Skeletal muscle satellite cell (primary cell): ENCODE measurements around the gene TF. TPM values are rescaled to one million over a fixed set of nuclear protein-coding genes. Genes with fewer than 3 reads are reported as not detected.
A peak's percentile ranks its signal among the peaks of the same experiment; 100 is the strongest.

Source experiments
- H3K27me3 ChIP-seq: 2 replicates; pipeline ENCODE4 v1.7.0; 2013; ENCODE audit warnings: low read length; ENCODE audit not compliant: control insufficient read depth, insufficient read depth
- H3K36me3 ChIP-seq: 2 replicates; pipeline ENCODE4 v1.7.0; 2013; ENCODE audit warnings: mild to moderate bottlenecking, control low read depth, low read length; ENCODE audit not compliant: insufficient read depth
- H3K4me1 ChIP-seq: 2 replicates; pipeline ENCODE4 v1.7.0; 2013; ENCODE audit warnings: low read length; ENCODE audit not compliant: control insufficient read depth, insufficient read depth
- H3K4me2 ChIP-seq: 2 replicates; pipeline ENCODE4 v1.7.0; 2013; ENCODE audit warnings: mild to moderate bottlenecking, low read length
- H3K4me3 ChIP-seq: 2 replicates; pipeline ENCODE4 v1.7.0; 2013; ENCODE audit warnings: low read length
- H3K9ac ChIP-seq: 2 replicates; pipeline ENCODE4 v1.7.0; 2013; ENCODE audit warnings: mild to moderate bottlenecking, low read depth, low read length, moderate library complexity
- H3K9me3 ChIP-seq: replicated peaks from 2 replicates; pipeline ENCODE4 v1.7.0; 2013; ENCODE audit warnings: mild to moderate bottlenecking, control low read depth, low read length
- total RNA-seq: library from RNA; depleted of rRNA; stranded (reverse); fragments of >200 nt; gene quantifications from 2 replicates; pipeline ENCODE4 v1.2.3, GENCODE V29; 2012; rRNA removed

Gene TF
- total RNA-seq, result 0.25 TPM in 1 of 2 replicates, not detected in the other

DNA sequence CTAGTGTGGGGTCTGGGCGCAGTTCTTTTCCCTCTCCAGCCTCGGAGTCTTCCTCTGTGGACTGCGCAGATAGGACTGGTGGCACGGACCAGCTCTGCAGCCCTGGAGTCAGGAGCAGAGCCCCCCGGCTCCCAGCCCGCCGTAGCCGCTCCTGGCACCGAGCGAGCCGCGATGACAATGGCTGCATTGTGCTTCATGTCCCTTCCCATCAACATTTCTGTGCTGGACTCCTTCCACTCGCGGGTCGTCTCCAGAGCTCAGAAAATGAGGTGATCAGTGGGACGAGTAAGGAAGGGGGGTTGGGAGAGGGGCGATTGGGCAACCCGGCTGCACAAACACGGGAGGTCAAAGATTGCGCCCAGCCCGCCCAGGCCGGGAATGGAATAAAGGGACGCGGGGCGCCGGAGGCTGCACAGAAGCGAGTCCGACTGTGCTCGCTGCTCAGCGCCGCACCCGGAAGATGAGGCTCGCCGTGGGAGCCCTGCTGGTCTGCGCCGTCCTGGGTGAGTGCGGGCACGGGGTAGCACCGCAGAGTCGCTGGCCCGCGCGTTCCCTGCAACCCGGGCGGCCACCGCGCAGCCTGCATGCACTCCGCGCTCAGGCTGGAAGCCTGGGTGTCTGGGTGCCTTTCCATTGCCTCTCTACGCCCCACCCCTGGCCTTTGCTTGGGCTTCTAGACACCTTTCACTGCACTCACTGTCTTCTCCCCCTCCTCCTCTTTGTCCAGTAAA, at the start of gene TF:
TF (plus strand) TSS at position 413 of the 731 bp plus-strand sequence; CDS start at position 461, 48 bp downstream.
- Histone ChIP-seq H3K27me3 (peaks cover 74% of the 10 kb centered on the region), H3K4me2 (peak within 1 kb of the TSS; percentile 73), H3K9me3 (no peaks in the 10 kb centered on the region), H3K4me1 (peaks cover 8% of the 10 kb centered on the region), H3K36me3 (no peaks in the 10 kb centered on the region), H3K9ac (no peak within 1 kb of the TSS), H3K4me3 (peak within 1 kb of the TSS; percentile 48)

DNA sequence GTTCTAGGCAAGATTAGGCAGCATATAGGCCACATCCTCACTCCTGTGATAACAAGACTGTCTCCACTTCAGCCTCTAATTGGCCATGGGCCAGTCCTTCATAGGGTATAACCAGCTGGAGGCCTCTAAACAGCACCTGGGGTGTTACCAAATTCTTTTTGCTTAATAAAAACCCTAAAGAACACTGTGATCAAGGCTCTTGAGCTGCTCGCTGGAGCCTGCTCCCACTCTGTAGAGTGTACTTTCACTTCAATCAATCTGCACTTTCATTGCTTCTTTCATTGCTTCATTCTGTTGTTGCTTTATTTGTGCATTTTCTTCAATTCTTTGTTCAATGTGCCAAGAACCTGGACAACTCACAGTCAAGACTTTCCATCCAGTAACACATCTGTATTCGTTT, 48.2 kb upstream of the TF start:
- Histone ChIP-seq H3K9ac (no peak overlapping the region), H3K4me3 (no peak overlapping the region), H3K4me1 (no peaks in the 10 kb centered on the region), H3K9me3 (no peaks in the 10 kb centered on the region), H3K27me3 (peaks cover 3% of the 10 kb centered on the region), H3K36me3 (no peaks in the 10 kb centered on the region), H3K4me2 (no peak overlapping the region)

DNA sequence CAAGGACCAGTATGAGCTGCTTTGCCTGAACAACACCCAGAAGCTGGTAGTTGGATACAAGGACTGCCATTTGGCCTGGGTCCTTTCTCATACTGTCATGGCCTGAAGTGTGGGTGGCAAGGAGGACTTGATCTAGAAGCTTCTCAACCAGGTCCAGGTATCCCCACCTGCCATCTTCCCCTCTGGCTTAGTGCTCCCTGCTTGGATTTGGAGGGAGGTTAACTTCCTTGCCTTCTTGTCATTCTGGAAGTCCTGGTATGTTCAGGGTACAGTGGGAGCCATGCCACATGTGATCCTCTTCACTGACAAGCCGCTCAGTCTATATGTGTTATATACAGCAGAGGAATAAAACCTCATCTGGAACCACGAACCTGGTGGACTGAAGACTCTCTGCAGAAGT, 46.7 kb upstream of the TF start:
- Histone ChIP-seq H3K27me3 (peaks cover 10% of the 10 kb centered on the region), H3K9ac (no peak overlapping the region), H3K4me2 (no peak overlapping the region), H3K4me1 (no peaks in the 10 kb centered on the region), H3K36me3 (no peaks in the 10 kb centered on the region), H3K4me3 (no peak overlapping the region), H3K9me3 (no peaks in the 10 kb centered on the region)

GRCh38 chr3:133699903-133700302, 46.3 kb upstream of the TF start:
- Histone ChIP-seq H3K36me3 (no peaks in the 10 kb centered on the region), H3K9ac (no peak overlapping the region), H3K9me3 (no peaks in the 10 kb centered on the region), H3K4me1 (no peaks in the 10 kb centered on the region), H3K4me2 (no peak overlapping the region), H3K4me3 (no peak overlapping the region), H3K27me3 (peaks cover 11% of the 10 kb centered on the region)

- Histone ChIP-seq H3K4me3 (no peak overlapping the region), H3K4me1 (no peaks in the 10 kb centered on the region), H3K27me3 (peaks cover 13% of the 10 kb centered on the region), H3K9me3 (no peaks in the 10 kb centered on the region), H3K4me2 (no peak overlapping the region), H3K36me3 (no peaks in the 10 kb centered on the region), H3K9ac (no peak overlapping the region)
Observed at GRCh38 chr3:133700351-133700750, 45.8 kb upstream of the TF start.

DNA sequence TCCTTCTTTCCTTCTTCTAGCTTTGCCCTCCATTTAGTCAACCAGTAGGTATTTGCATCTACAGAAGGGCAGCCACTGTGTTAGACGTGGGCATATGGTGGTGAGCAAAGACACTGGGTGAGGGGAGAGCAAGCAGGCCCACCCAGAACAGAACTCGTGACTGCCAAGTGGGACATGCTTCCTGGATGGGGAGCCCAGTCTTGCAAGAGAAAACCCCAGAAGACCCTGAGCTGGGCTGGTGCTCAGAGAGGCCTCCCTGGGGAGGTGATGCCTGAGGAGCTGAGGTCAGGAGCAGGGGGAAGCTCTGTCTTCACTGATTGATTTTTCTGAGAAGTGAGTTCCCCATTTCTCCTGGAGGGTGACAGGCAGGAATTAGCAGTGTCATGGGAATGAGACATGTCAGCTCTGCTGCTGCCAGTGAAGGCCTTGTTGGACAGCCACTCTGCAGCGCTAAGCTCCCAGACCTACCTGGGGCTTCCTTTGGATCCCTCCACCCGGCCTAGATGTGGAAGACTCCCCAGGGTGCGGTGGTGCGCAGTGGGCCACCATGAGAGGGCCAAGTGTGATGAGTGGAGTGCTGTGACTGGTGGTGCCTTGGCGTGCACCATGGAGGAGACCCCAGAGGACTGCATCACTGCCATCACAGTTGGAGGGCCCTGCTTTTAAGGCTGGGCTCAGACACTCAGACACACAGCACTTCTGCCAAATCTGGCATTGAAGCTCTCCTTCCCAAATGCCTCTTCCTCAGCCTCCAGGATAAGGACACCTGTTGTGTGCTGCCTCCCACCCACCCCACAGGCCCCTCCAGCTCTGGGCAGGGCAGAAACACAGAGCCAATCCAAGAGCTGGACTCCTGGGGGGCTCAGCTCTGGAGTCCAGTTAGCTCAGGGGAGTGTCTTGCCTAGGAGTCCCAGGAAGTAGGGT, 44.5 kb upstream of the TF start:
- peaks cover 27% of the 10 kb centered on the region for H3K27me3 ChIP-seq
- H3K36me3 ChIP-seq, result no peaks in the 10 kb centered on the region

DNA sequence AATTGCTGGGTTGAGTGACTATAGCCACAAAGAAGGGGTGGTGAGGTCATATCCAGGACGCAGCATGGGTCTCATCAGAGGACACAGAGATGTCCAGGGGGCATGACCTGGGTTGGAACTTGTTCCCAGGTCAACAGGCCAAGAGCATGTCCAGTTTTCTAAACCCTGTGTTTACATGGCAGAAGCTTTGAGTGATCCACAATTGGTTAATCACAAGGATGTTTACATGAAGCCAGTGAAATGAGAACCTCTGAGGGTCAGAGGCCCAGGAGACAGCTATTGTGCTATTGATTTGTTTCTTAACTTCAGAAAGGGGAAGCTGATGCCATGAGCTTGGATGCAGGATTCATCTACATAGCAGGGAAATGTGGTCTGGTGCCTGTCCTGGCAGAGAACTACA, 42.3 kb upstream of the TF start:
- no peaks in the 10 kb centered on the region for H3K9me3 ChIP-seq
- H3K27me3 ChIP-seq, result peaks cover 44% of the 10 kb centered on the region
- H3K36me3 ChIP-seq, result no peaks in the 10 kb centered on the region
- no peak overlapping the region for H3K4me3 ChIP-seq
- H3K9ac ChIP-seq, result no peak overlapping the region
- no peak overlapping the region for H3K4me2 ChIP-seq
- H3K4me1 ChIP-seq, result no peaks in the 10 kb centered on the region

More for the DNA sequence above, 44.5 kb upstream of the TF start:
- Histone ChIP-seq H3K9me3 (no peaks in the 10 kb centered on the region), H3K4me1 (no peaks in the 10 kb centered on the region), H3K4me2 (no peak overlapping the region), H3K4me3 (no peak overlapping the region), H3K9ac (no peak overlapping the region)

- H3K36me3 ChIP-seq, result no peaks in the 10 kb centered on the region
- H3K4me1 ChIP-seq, result no peaks in the 10 kb centered on the region
Observed at GRCh38 chr3:133706033-133706432, 40.2 kb upstream of the TF start.

GRCh38 chr3:133709139-133709750, 36.9 kb upstream of the TF start:
- Histone ChIP-seq H3K4me1 (no peaks in the 10 kb centered on the region), H3K9me3 (no peaks in the 10 kb centered on the region)

More at GRCh38 chr3:133706033-133706432, 40.2 kb upstream of the TF start:
- Histone ChIP-seq H3K9ac (no peak overlapping the region), H3K27me3 (peaks cover 53% of the 10 kb centered on the region), H3K9me3 (no peaks in the 10 kb centered on the region), H3K4me2 (no peak overlapping the region), H3K4me3 (no peak overlapping the region)

GRCh38 chr3:133711013-133711412, 35.2 kb upstream of the TF start:
- no peaks in the 10 kb centered on the region for H3K9me3 ChIP-seq
- H3K27me3 ChIP-seq, result peaks cover 63% of the 10 kb centered on the region
- no peak overlapping the region for H3K4me2 ChIP-seq
- H3K4me3 ChIP-seq, result no peak overlapping the region
- H3K4me1 ChIP-seq, result no peaks in the 10 kb centered on the region
- no peak overlapping the region for H3K9ac ChIP-seq
- no peaks in the 10 kb centered on the region for H3K36me3 ChIP-seq

More at GRCh38 chr3:133709139-133709750, 36.9 kb upstream of the TF start:
- Histone ChIP-seq H3K27me3 (peaks cover 66% of the 10 kb centered on the region), H3K4me3 (no peak overlapping the region), H3K4me2 (no peak overlapping the region), H3K9ac (no peak overlapping the region), H3K36me3 (no peaks in the 10 kb centered on the region)

- Histone ChIP-seq H3K9me3 (no peaks in the 10 kb centered on the region), H3K4me2 (no peak overlapping the region), H3K9ac (no peak overlapping the region), H3K36me3 (no peaks in the 10 kb centered on the region), H3K4me1 (no peaks in the 10 kb centered on the region), H3K4me3 (no peak overlapping the region), H3K27me3 (peaks cover 63% of the 10 kb centered on the region)
Observed at GRCh38 chr3:133712017-133712416, 34.2 kb upstream of the TF start.
